Spinal cord (tissue), 10 donors: Measurements from ENCODE around the gene MOSMO. TPM values are rescaled to one million over a fixed set of nuclear protein-coding genes. Genes with fewer than 3 reads are reported as not detected.
A peak's percentile ranks its signal among the peaks of the same experiment; 100 is the strongest.

Experiments used
- DNase-seq, 6 donors: peaks; one replicate each; pipeline versions ENCODE4 v3.0.0 to v3.0.0-alpha.2; 2013 to 2015; ENCODE audit warnings: low spot score in 6 of 6, low read depth in 4 of 6
- H3K27ac ChIP-seq: one replicate; pipeline ENCODE4 v1.5.1; 2013; ENCODE audit warnings: low read depth, low read length, control low read depth
- H3K27me3 ChIP-seq: one replicate; pipeline ENCODE4 v1.6.1; 2013; ENCODE audit warnings: low read length; ENCODE audit not compliant: control insufficient read depth, insufficient read depth
- H3K36me3 ChIP-seq: one replicate; pipeline ENCODE4 v1.6.1; 2013; ENCODE audit warnings: low read length; ENCODE audit not compliant: control insufficient read depth, insufficient read depth
- H3K4me1 ChIP-seq: one replicate; pipeline ENCODE4 v1.6.1; 2013; ENCODE audit warnings: low read length; ENCODE audit not compliant: control insufficient read depth, insufficient read depth
- H3K4me3 ChIP-seq: one replicate; pipeline ENCODE4 v1.5.1; 2013; ENCODE audit warnings: low read depth, low read length, control low read depth
- H3K9me3 ChIP-seq: one replicate; pipeline ENCODE4 v1.6.1; 2013; ENCODE audit warnings: low read length; ENCODE audit not compliant: control insufficient read depth, insufficient read depth
- WGBS: methylation state at CpG from one replicate; pipeline ENCODE4 v1.1.5; 2013; ENCODE audit warnings: missing lambda C conversion rate; ENCODE audit not compliant: insufficient coverage; 5-methylcytosine and 5-hydroxymethylcytosine counted together
- polyA plus RNA-seq, 2 donors: library from polyadenylated mRNA; unstranded; fragments of 120-200 nt; gene quantifications; one replicate each; pipeline ENCODE4 v1.2.1, GENCODE V29; 2013; ENCODE audit not compliant: insufficient read length in 2 of 2
- total RNA-seq, 2 donors: library from RNA; depleted of rRNA in 1 of 2; stranded (reverse); fragments of 120-200 nt in 1 of 2; fragments of >200 nt in 1 of 2; gene quantifications; one replicate each; pipeline versions ENCODE4 v1.2.3 to v1.2.4, GENCODE V29; 2013 to 2014
- donor health status: healthy.

MOSMO gene
- total and polyA plus RNA-seq, 4 donors = 19.3 to 43.1 (median 26.6) TPM

- DNase-seq = no peak
- H3K4me1 ChIP-seq = no peaks in the 10 kb centered on the region
- H3K27me3 ChIP-seq = no peaks in the 10 kb centered on the region
- no peaks in the 10 kb centered on the region for H3K9me3 ChIP-seq
- 100% methylated on average over 1 of the region's 4 CpGs for WGBS
- H3K27ac ChIP-seq = no peak overlapping the region
- no peaks in the 10 kb centered on the region for H3K36me3 ChIP-seq
- H3K4me3 ChIP-seq = no peak overlapping the region
These were observed 46.0 kb downstream of the MOSMO start for GRCh38 chr16:22053921-22054341.

GRCh38 chr16:22054847-22055590 is 47.1 kb downstream of the MOSMO start:
- Histone ChIP-seq H3K4me3 (no peak overlapping the region), H3K27ac (no peak overlapping the region), H3K4me1 (no peaks in the 10 kb centered on the region), H3K36me3 (no peaks in the 10 kb centered on the region), H3K27me3 (no peaks in the 10 kb centered on the region), H3K9me3 (no peaks in the 10 kb centered on the region)
- DNase-seq = no peak
- no CpG with 5 or more reads among the region's 5 CpGs for WGBS

- no peaks in the 10 kb centered on the region for H3K4me1 ChIP-seq
- H3K4me3 ChIP-seq = no peak overlapping the region
- WGBS = 58% methylated on average over 2 of the region's 5 CpGs
- no peaks in the 10 kb centered on the region for H3K27me3 ChIP-seq
- DNase-seq = no peak
- H3K36me3 ChIP-seq = no peaks in the 10 kb centered on the region
- no peak overlapping the region for H3K27ac ChIP-seq
- H3K9me3 ChIP-seq = no peaks in the 10 kb centered on the region
These were observed 48.0 kb downstream of the MOSMO start for GRCh38 chr16:22055881-22056280.

- Histone ChIP-seq H3K27me3 (no peaks in the 10 kb centered on the region), H3K4me1 (no peaks in the 10 kb centered on the region), H3K9me3 (peaks cover 9% of the 10 kb centered on the region), H3K27ac (no peak overlapping the region), H3K36me3 (no peaks in the 10 kb centered on the region), H3K4me3 (no peak overlapping the region)
- peak in 1 of 6 donors; percentile 1 for DNase-seq
- WGBS = no CpG with 5 or more reads among the region's 1 CpG
These were observed 56.1 kb downstream of the MOSMO start for GRCh38 chr16:22063888-22064467.

- no CpG with 5 or more reads among the region's 1 CpG for WGBS
These were observed 57.3 kb downstream of the MOSMO start for GRCh38 chr16:22065252-22065651.

GRCh38 chr16:22070361-22071330 is 62.7 kb downstream of the MOSMO start:
- H3K27ac ChIP-seq = no peak overlapping the region
- peaks cover 9% of the 10 kb centered on the region for H3K9me3 ChIP-seq
- H3K4me1 ChIP-seq = no peaks in the 10 kb centered on the region
- peak in 2 of 6 donors; percentile 27 to 70 for DNase-seq
- H3K4me3 ChIP-seq = no peak overlapping the region
- WGBS = 59% methylated on average over 4 of the region's 12 CpGs
- H3K27me3 ChIP-seq = no peaks in the 10 kb centered on the region
- peaks cover 2% of the 10 kb centered on the region for H3K36me3 ChIP-seq

More at GRCh38 chr16:22065252-22065651, 57.3 kb downstream of the MOSMO start:
- no peaks in the 10 kb centered on the region for H3K36me3 ChIP-seq
- no peaks in the 10 kb centered on the region for H3K4me1 ChIP-seq
- no peak overlapping the region for H3K4me3 ChIP-seq
- peaks cover 9% of the 10 kb centered on the region for H3K9me3 ChIP-seq
- H3K27ac ChIP-seq = no peak overlapping the region
- no peak for DNase-seq
- H3K27me3 ChIP-seq = no peaks in the 10 kb centered on the region

- H3K4me1 ChIP-seq = no peaks in the 10 kb centered on the region
- no peak overlapping the region for H3K27ac ChIP-seq
- peak in 2 of 6 donors; percentile 31 to 70 for DNase-seq
- H3K36me3 ChIP-seq = peaks cover 2% of the 10 kb centered on the region
- peaks cover 9% of the 10 kb centered on the region for H3K9me3 ChIP-seq
- WGBS = 75% methylated on average over 4 of the region's 7 CpGs
- no peak overlapping the region for H3K4me3 ChIP-seq
- no peaks in the 10 kb centered on the region for H3K27me3 ChIP-seq
These were observed 63.5 kb downstream of the MOSMO start for GRCh38 chr16:22071331-22071910.

GRCh38 chr16:22073350-22073749 is 65.4 kb downstream of the MOSMO start:
- Histone ChIP-seq H3K4me1 (no peaks in the 10 kb centered on the region), H3K27me3 (no peaks in the 10 kb centered on the region), H3K27ac (no peak overlapping the region), H3K36me3 (peaks cover 2% of the 10 kb centered on the region), H3K4me3 (no peak overlapping the region), H3K9me3 (no peaks in the 10 kb centered on the region)
- no CpG with 5 or more reads among the region's 3 CpGs for WGBS
- no peak for DNase-seq

- no peak overlapping the region for H3K27ac ChIP-seq
- no peaks in the 10 kb centered on the region for H3K4me1 ChIP-seq
- peaks cover 2% of the 10 kb centered on the region for H3K36me3 ChIP-seq
- DNase-seq = no peak
- no peaks in the 10 kb centered on the region for H3K27me3 ChIP-seq
- no CpG with 5 or more reads among the region's 11 CpGs for WGBS
- no peak overlapping the region for H3K4me3 ChIP-seq
- H3K9me3 ChIP-seq = no peaks in the 10 kb centered on the region
These were observed 67.3 kb downstream of the MOSMO start for GRCh38 chr16:22075043-22075757.
